Upper lobe of left lung (tissue), 6 donors: ENCODE results near the gene SPTBN1. TPM values are rescaled to one million over a fixed set of nuclear protein-coding genes. Genes with fewer than 3 reads are reported as not detected.

Source experiments
- ATAC-seq, 2 donors: fragments of 200-7000 bp; cut with Tn5 transposase; one replicate each; pipeline ENCODE4 v1.9.1; 2022; ENCODE audit warnings: mild to moderate bottlenecking in 2 of 2, moderate library complexity in 2 of 2; ENCODE audit not compliant: low FRiP score in 2 of 2
- DNase-seq, 2 donors: peaks; one replicate each; pipeline ENCODE4 v3.0.0-alpha.2; 2019 to 2020
- H3K27ac ChIP-seq, 4 donors: fragments of 200-600 bp; sonication (generic); one replicate each; pipeline ENCODE4 v1.5.1; 2016 to 2019
- H3K27me3 ChIP-seq, 4 donors: fragments of 200-600 bp; sonication (generic); one replicate each; pipeline ENCODE4 v1.5.1; 2017 to 2019
- H3K36me3 ChIP-seq, 4 donors: fragments of 200-600 bp; sonication (generic); one replicate each; pipeline ENCODE4 v1.5.1; 2016 to 2019
- H3K4me1 ChIP-seq, 4 donors: fragments of 200-600 bp; sonication (generic); one replicate each; pipeline ENCODE4 v1.5.1; 2018 to 2019
- H3K4me3 ChIP-seq, 4 donors: fragments of 200-600 bp; sonication (generic); one replicate each; pipeline ENCODE4 v1.5.1; 2017 to 2019; ENCODE audit warnings: mild to moderate bottlenecking in 2 of 4, moderate library complexity in 1 of 4
- H3K9me3 ChIP-seq, 4 donors: fragments of 200-600 bp; sonication (generic); one replicate each; pipeline ENCODE4 v1.5.1; 2018 to 2019
- CTCF ChIP-seq, 6 experiments: fragments of 450-650 bp in 4 of 6; fragments of 200-600 bp in 2 of 6; sonication (generic) in 2 of 6; IDR thresholded peaks; one replicate each; pipeline ENCODE4 v1.5.1; 2016 to 2019; ENCODE audit warnings: antibody characterized with exemption in 6 of 6
- EP300 ChIP-seq, 4 donors: sonication (generic); formaldehyde crosslinking; IDR thresholded peaks; one replicate each; pipeline ENCODE4 v1.5.1; 2017; ENCODE audit warnings: antibody characterized with exemption in 4 of 4, control low read depth in 2 of 4
- POLR2A ChIP-seq, 4 donors: fragments of 450-650 bp; IDR thresholded peaks; one replicate each; pipeline ENCODE4 v1.5.1; 2016 to 2017; ENCODE audit warnings: antibody characterized with exemption in 4 of 4, mild to moderate bottlenecking in 2 of 4
- POLR2AphosphoS5 ChIP-seq, 2 donors: sonication (generic); formaldehyde crosslinking; IDR thresholded peaks; one replicate each; pipeline ENCODE4 v1.5.1; 2017; ENCODE audit warnings: antibody characterized with exemption in 2 of 2
- WGBS, 2 donors: methylation state at CpG; one replicate each; pipeline ENCODE4 v1.1.5; 2017 to 2018; 5-methylcytosine and 5-hydroxymethylcytosine counted together
- total RNA-seq, 6 donors: library from RNA; depleted of rRNA in 4 of 6; stranded (reverse); fragments of >200 nt in 4 of 6; gene quantifications; one replicate each; pipeline versions ENCODE4 v1.1.0 to v1.2.1, GENCODE V29; 2016 to 2021
- donor health status: DM: no; HTN: no; CAD: no; lungs with moderate emphysema.
- donor health status: DM: no; HTN: yes; CAD: no; lungs with severe emphysema.

The SPTBN1 gene
- total RNA-seq, 6 donors from 2014 or later: 449 to 911 (median 654) TPM

- ATAC-seq: peak; percentile 62 to 81
- DNase-seq: peak; percentile 66 to 81
- H3K27me3 ChIP-seq: no peaks in the 10 kb centered on the region
- H3K9me3 ChIP-seq: no peaks in the 10 kb centered on the region
- WGBS, 2 donors: 31 to 40% methylated on average over 5 of the region's 5 CpGs
- TF ChIP-seq POLR2A (IDR thresholded peaks at IDR 0.05): no peak
- TF ChIP-seq CTCF (IDR thresholded peaks at IDR 0.05): peak; percentile 46 to 72 (median 57)
- peaks cover 0 to 22% (median 16%) of the 10 kb centered on the region in 4 donors for H3K36me3 ChIP-seq
- no peak overlapping the region for H3K4me3 ChIP-seq
- peak overlapping the region in 2 of 4 donors; percentile 54 to 74 for H3K27ac ChIP-seq
- peaks cover 53 to 67% (median 63%) of the 10 kb centered on the region in 4 donors for H3K4me1 ChIP-seq
Observed at GRCh38 chr2:54522624-54523281, 66.6 kb downstream of the SPTBN1 start.

GRCh38 chr2:54523324-54523959 is 67.3 kb downstream of the SPTBN1 start:
- Histone ChIP-seq H3K4me1 (peaks cover 48 to 66% (median 57%) of the 10 kb centered on the region in 4 donors), H3K9me3 (no peaks in the 10 kb centered on the region), H3K27me3 (no peaks in the 10 kb centered on the region), H3K4me3 (no peak overlapping the region), H3K36me3 (peaks cover 0 to 28% (median 21%) of the 10 kb centered on the region in 4 donors), H3K27ac (peak overlapping the region; percentile 54 to 80 (median 71))
- 72 to 76% methylated on average over 4 of the region's 4 CpGs for WGBS, 2 donors
- no peak for TF ChIP-seq POLR2A (IDR thresholded peaks at IDR 0.05)
- TF ChIP-seq POLR2AphosphoS5 (IDR thresholded peaks at IDR 0.05): no peak
- TF ChIP-seq EP300 (IDR thresholded peaks at IDR 0.05): no peak
- TF ChIP-seq CTCF (IDR thresholded peaks at IDR 0.05): no peak
- ATAC-seq (no peak), DNase-seq (no peak)

GRCh38 chr2:54524226-54524991 is 68.3 kb downstream of the SPTBN1 start:
- peak in 1 of 2 donors; percentile 66 for DNase-seq
- WGBS, 2 donors: 37 to 55% methylated on average over 13 of the region's 13 CpGs
- peaks cover 46 to 57% (median 49%) of the 10 kb centered on the region in 4 donors for H3K4me1 ChIP-seq
- peak overlapping the region; percentile 64 to 80 (median 71) for H3K27ac ChIP-seq
- no peaks in the 10 kb centered on the region for H3K9me3 ChIP-seq
- peak overlapping the region in 1 of 4 donors; percentile 13 for H3K4me3 ChIP-seq
- no peaks in the 10 kb centered on the region for H3K27me3 ChIP-seq
- peaks cover 0 to 36% (median 26%) of the 10 kb centered on the region in 4 donors for H3K36me3 ChIP-seq
- ATAC-seq: peak; percentile 77 to 83
- TF ChIP-seq CTCF (IDR thresholded peaks at IDR 0.05) (no peak), EP300 (IDR thresholded peaks at IDR 0.05) (peak in 1 of 4 donors; percentile 90), POLR2A (IDR thresholded peaks at IDR 0.05) (peak in 1 of 4 donors; percentile 47), POLR2AphosphoS5 (IDR thresholded peaks at IDR 0.05) (peak; percentile 44 to 50)

- no peak for ATAC-seq
- no peaks in the 10 kb centered on the region for H3K9me3 ChIP-seq
- 90 to 93% methylated on average over 9 of the region's 9 CpGs for WGBS, 2 donors
- TF ChIP-seq EP300 (IDR thresholded peaks at IDR 0.05) (no peak), CTCF (IDR thresholded peaks at IDR 0.05) (no peak), POLR2A (IDR thresholded peaks at IDR 0.05) (no peak), POLR2AphosphoS5 (IDR thresholded peaks at IDR 0.05) (no peak)
- H3K27me3 ChIP-seq: no peaks in the 10 kb centered on the region
- no peak for DNase-seq
- peaks cover 38 to 49% (median 41%) of the 10 kb centered on the region in 4 donors for H3K4me1 ChIP-seq
- H3K4me3 ChIP-seq: no peak overlapping the region
- peak overlapping the region; percentile 64 to 80 (median 71) for H3K27ac ChIP-seq
- H3K36me3 ChIP-seq: peaks cover 0 to 37% (median 26%) of the 10 kb centered on the region in 4 donors
Observed at GRCh38 chr2:54525321-54525720, 69.2 kb downstream of the SPTBN1 start.
